ENCODE measurements around the gene COMMD6.

COMMD6 gene

GRCh38 chr13:75485286-75486062, 52.2 kb downstream of the COMMD6 start:
- in situ Hi-C loops (cut with MboI; ENCODE audit: low sequenced_read_pairs), result no loop called here

GRCh38 chr13:75482820-75483079, 54.9 kb downstream of the COMMD6 start:
- in situ Hi-C loops (cut with MboI; ENCODE audit: low sequenced_read_pairs), result no loop called here

- in situ Hi-C loops (cut with MboI; ENCODE audit: low sequenced_read_pairs), result no loop called here
Measured at GRCh38 chr13:75482070-75482819, 55.4 kb downstream of the COMMD6 start, which contains the start of gene TBC1D4. TSS of gene TBC1D4 (minus strand) at chr13:75482169. CDS start at chr13:75481767, 402 bp downstream.

- in situ Hi-C loops (cut with MboI; ENCODE audit: low sequenced_read_pairs), result no loop called here
Measured at GRCh38 chr13:75481176-75482069, 56.2 kb downstream of the COMMD6 start.

- in situ Hi-C loops (cut with MboI; ENCODE audit: low sequenced_read_pairs), result no loop called here
Measured at GRCh38 chr13:75480671-75481175, 56.9 kb downstream of the COMMD6 start.

- in situ Hi-C loops (cut with MboI; ENCODE audit: low sequenced_read_pairs), result no loop called here
Measured at GRCh38 chr13:75479102-75479740, 58.4 kb downstream of the COMMD6 start.

- in situ Hi-C loops (cut with MboI; ENCODE audit: low sequenced_read_pairs), result no loop called here
Measured at GRCh38 chr13:75478659-75479058, 59.0 kb downstream of the COMMD6 start.
